Activated T-cell treated with anti-CD3 and anti-CD28 coated beads, Interleukin-2, amount 50 U/mL, for 48 hours (primary cell): ENCODE measurements around the gene CTRL.
"Not testable (repeated sequence)": the region's sequence is repeated elsewhere in the genome, so short reads cannot be mapped to it uniquely, and the experiment has no call there.

ENCODE experiments used
- DNase-seq, 2 experiments: peaks; one replicate each; pipeline ENCODE4 v3.0.0-alpha.2; 2020

Gene CTRL

DNA sequence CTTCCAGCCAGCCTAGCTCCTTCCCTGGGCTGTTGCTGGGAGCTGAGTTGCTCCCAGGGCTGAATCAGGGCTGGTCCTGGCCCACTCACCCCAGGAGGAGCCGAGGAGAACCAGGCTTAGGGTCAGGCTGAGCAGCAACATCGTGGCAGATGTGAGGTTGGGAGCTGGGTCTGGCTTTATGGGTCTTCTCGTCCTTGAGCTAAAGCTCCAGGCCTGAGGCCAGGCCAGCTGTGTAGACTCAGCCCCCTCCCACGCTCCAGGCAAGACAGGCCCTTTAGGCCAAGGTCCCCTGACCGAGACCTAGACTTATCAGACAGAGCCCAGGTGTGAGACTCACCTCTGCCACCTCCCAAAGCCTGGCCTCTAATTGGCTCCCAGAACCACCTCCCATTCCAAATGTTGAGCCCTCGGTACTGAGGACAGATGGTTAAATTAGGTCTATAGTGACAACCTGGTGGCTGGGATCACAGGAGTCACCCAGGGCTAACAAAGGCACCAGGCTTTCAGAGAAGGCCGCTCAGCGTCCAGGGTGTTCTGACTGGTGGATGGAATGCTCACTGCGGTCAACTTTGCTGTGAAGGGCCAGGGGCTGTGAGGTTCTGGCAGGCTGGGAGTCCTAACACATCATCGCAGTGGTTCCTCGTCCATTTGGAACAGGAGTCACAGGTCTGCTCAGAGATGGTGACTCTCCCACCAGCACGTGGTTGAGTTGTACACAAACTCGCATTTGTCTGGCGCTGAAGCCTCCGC is at the start of gene CTRL:
Gene CTRL (minus strand): TSS at position 151 of the 750 bp plus-strand sequence. CDS start 10 bp downstream, at position 141.
- no peak for DNase-seq

DNA sequence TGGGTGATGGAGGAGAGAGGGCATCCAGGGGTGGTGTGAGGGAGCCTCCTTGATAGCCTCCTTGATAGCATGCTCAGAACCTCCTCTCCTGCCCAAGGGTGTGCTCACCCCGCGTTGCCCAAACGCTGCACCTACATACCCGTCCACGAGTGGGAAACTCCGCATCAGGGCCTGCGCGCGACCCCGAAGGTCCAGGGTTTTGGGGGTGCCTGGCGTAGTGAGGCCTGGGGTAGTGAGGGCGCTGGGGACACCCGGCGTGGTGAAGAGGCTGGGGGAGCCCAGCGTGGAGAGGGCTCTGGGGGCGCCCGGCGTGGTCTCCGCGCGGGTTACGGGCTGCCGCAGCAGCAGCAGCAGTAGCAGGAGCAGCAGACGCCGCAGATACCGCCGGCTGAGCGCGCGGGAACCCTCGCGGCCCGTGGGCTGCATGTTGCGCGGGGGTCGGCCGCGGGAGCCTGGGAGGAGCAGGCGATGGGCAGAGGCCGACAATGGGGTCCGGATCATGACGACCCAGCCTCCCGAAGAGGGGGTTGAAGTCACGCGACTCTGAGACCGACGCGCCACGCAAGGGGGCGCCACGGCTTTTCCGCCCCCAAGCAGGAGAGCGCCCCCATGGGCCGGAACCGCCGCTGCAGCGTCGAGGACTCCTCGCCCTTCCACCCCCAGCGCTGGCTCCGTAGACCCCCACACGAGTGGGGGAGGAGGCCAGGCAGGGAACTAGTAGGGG is 48.5 kb upstream of the CTRL start, which contains the start of gene DPEP3:
Gene DPEP3 (minus strand): TSS at position 545 of the 724 bp plus-strand sequence. CDS start 119 bp downstream, at position 426.
- DNase-seq, result peak in 1 of 2 experiments; percentile 33

DNA sequence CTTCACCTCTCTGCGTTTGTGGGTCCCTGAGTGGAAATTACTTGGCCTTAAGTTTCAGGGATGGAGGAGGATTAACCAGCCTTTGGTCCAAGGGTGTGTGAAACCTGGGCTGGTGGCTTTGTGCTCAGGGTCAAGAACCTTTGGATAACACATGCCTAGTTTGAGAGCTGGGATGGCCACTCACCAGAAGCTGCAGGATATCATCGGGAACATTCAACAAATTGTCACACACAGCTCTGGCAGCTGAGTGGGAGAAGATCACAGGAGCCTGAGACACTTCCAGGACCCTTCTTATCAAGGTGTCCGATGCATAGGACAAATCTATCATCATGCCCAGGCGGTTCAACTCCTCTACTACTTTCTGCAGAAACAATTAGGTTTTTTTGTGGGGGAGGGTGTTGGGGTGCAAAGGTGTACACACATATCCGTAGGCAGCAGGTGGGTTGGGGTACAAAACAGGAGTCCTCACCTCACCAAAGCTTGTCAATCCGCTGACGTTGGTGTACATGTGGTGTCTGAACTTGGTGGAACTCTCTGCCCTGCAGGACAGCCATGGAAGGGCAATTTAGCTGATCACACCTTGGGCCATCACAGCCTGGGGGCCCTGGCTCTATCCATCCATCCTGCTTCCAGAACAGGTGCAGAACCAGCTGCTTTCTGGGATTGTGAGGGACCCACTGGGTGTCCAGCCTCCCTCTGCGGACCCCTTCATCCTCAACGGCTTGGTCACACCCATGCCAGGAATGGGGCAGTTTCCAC is 46.0 kb upstream of the CTRL start:
- DNase-seq, result no peak

DNA sequence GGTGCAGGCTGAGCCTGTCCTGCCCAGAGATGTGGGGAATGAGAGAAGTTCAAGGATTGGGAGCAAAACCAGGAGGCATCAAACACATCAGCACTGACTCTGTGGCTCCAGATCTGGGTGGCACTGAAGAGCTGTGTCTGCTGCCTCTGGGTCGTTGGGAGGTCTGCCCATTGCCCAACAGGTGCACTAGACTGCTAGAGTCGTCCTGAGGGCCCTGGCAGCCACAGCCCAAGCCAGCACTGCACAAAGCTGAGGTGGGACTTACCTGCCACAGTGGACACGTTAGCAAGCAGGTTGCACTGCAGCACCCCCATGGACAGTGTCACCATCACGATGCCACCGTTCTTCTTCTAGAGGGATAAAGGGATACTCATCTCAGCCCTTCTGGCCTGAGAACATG is 45.3 kb upstream of the CTRL start:
- DNase-seq, result no peak

- DNase-seq, result no peak
Measured at GRCh38 chr16:67976205-67976604, 44.5 kb upstream of the CTRL start.

- no peak for DNase-seq
Measured at GRCh38 chr16:67975321-67976105, 43.9 kb upstream of the CTRL start.

DNA sequence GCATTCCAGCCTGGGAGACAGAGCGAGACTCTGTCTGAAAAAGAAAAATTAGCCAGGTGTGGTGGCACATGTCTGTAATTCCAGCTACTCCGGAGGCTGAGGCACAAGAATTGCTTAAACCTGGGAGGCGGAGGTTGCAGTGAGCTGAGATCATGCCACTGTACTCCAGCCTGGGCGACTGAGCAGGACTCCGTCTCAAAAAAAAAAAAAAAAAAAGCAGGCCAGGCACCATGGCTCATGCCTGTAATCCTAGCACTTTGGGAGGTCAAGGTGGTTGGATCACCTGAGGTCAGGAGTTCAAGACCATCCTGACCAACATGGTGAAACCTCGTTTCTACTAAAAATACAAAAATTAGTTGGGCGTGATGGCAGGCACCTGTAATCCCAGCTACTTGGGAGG is 40.6 kb upstream of the CTRL start:
- DNase-seq, result not testable (repeated sequence)

DNA sequence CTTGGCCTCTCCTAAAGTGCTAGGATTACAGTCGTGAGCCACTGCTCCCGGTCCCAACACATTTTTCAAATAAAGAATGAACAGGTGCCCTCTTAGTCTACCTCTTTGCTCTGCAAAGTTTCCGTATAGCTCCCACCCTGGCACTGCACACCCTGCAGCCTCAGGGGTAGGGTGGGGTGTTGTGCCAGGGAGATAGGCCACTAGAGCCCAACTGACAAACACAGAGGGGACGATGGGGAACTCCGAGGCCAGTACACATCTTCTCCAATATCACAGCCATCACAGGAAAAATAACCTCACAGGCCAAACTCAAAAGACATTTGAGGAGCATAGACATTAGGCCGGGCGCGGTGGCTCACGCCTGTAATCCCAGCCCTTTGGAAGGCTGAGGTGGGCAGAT is 39.4 kb upstream of the CTRL start:
- no peak for DNase-seq

GRCh38 chr16:67969254-67970039 is 37.8 kb upstream of the CTRL start:
- DNase-seq, result no peak

- DNase-seq, result peak; percentile 95
Measured at GRCh38 chr16:67968400-67969253, 37.0 kb upstream of the CTRL start, which contains the start of gene SLC12A4. SLC12A4 (minus strand) TSS chr16:67968637; CDS start chr16:67968553, 84 bp downstream.

DNA sequence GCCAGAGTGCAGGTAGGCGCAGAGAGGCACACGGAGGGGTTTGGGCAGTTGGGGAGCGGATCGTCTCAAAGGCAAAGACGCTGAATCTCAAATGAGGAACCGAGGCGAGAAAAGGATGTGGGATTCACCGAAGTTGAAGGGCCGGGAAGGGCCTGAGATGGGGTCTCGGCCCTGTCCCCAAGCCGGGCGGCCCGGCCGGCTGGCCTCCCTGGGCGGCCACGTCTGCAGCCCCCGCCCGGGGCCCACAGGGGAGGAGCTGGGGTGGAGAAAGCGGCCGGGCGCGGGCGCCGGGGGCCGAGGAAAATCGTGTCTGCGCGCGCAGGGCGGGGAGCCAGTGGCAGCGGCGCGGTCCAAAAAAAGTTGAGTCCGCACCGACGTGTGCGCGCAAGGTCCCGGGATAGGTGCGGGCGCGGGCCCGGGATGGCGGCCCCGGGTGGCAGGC is 36.3 kb upstream of the CTRL start:
- peak; percentile 55 to 64 for DNase-seq

- peak; percentile 57 to 58 for DNase-seq
Measured at GRCh38 chr16:67967183-67967957, 35.7 kb upstream of the CTRL start.

DNA sequence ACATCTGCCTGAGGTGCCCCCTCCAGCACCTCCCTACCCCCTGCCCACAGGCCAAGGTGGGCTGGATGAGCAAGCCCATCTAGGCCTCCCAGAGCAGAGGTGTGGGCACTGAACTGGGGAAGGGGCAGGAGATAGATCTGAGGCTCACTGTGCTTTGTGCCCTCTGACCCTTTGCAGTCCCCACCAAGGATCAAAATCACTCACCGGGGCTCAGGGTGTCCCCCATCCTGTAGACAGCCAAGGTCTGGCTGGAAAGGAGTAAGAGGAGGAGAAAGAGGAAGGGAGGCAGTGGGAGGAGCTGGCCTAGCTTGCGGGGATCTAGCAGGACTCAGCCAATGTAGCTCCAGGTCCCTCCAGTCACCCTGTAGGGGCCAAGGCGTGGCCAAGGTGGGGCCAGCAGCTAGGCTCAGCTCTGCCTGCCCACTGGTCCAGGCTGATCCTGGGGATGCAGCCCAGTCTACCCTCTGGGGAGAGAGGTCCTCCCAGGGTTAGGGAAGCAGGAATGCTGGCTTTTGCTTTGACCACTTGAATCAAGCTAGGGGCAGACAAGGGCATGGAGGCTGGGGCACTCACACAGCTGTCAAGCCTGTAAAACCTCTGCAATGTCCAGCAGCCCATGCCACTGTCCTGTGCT is 35.0 kb upstream of the CTRL start:
- DNase-seq, result no peak

DNA sequence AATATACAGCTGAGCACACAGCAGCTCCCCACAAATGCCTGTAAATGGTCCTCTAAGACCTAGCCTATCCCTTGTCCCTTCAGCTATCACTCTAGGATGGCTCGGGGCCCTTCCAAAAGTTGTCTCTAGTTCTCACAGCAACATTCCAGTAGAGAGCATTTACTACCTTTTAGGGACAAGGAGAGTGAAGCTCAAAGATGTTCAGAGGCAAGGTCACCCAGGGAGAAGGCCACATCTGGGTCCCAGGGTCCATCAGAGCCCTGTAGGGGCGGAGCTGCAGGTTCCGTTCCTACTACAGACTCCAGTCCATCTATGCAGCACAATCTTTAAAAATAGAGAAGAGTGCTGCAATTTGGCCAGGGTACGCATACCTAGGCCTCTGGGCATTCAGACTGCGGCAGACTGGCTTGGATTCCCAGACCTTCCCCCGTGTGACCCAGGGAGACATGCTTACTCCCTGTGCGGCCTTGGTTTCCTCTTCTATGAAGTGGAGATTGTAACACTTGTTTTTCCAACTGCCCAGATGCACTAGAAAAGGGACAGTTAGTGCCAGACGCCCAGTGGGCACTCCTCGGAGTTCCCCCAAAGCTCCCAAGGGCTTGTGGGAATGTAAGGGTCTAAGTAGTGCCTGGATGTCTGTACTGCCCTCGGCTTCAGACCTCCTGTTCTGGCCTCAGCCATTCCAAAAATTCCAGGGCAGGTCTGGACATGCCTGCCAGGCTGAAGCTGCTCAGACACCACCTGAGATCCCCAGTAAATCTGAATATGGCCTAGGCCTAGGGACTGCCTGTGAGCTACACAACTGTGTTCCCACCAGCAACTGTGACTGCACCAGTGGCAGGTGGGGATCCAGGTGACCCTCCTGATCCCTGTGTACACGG is 34.2 kb upstream of the CTRL start:
- DNase-seq, result no peak

- DNase-seq, result no peak
Measured at GRCh38 chr16:67964477-67965131, 32.9 kb upstream of the CTRL start.

DNA sequence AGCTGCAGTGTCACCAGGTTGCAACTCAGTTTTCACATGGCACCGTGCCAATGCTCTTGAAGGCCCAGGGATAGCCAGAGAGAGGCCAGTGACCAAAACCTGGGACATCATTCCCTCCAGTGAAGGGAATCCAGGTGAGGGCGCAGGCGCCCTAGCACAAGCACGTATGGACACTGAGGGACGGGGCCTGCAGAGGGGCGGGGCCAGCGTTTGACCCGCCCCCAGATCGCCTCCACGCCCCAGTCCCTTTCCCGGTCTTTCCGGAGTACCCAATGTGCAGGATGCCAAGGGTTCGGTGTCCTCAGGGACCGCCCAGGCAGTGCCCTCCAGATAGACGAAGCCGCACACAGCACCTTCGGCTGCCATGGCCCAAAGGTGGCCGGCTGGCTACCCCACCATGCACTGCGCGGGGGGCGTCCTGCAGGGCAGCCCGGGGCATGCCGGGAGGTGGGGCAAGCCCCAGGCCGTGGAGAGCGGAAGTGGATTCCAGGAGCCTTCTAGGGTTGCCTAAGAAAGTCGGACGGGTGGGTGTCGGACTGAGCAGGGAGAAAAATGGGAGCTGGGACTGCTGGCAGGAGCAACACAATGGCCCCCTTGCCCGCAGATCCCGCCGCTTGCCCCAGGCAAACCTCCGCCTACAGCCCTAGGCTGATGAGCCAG is 32.1 kb upstream of the CTRL start:
- DNase-seq, result no peak

DNA sequence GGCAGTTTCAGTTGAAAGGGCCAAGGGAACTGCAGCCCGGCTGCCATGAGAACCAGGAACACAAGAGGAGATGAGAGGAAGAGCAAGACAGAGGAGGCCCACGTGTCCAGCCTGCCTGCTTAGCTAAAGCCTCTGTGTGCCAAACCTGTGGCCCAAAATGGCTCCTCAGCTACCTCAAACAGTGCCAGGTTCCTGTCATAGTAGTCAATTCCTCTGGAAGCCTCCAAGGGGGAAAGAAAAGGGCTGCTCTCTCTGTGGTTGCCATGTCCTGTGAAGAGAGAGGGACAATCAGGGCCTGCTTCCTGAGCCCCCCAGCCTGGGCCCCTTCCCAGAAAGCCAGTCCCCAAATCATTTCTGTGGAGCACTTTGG is 31.6 kb upstream of the CTRL start:
- DNase-seq, result no peak
